ENCODE results near the gene TWF1.

Gene TWF1

GRCh38 chr12:43806737-43807072, 588 bp upstream of the TWF1 start:
- in situ Hi-C loops (cut with HindIII; ENCODE audit: low sequenced_read_pairs), result no loop called here
- DNase-seq (ENCODE audit: low read depth), result no peak
- TF ChIP-seq CTCF (IDR thresholded peaks at IDR 0.05; ENCODE audit: low read depth, low read length, missing control alignments), result no peak
- peak overlapping the region; percentile 69 for H3K4me3 ChIP-seq (ENCODE audit: low read depth, low read length)

DNA sequence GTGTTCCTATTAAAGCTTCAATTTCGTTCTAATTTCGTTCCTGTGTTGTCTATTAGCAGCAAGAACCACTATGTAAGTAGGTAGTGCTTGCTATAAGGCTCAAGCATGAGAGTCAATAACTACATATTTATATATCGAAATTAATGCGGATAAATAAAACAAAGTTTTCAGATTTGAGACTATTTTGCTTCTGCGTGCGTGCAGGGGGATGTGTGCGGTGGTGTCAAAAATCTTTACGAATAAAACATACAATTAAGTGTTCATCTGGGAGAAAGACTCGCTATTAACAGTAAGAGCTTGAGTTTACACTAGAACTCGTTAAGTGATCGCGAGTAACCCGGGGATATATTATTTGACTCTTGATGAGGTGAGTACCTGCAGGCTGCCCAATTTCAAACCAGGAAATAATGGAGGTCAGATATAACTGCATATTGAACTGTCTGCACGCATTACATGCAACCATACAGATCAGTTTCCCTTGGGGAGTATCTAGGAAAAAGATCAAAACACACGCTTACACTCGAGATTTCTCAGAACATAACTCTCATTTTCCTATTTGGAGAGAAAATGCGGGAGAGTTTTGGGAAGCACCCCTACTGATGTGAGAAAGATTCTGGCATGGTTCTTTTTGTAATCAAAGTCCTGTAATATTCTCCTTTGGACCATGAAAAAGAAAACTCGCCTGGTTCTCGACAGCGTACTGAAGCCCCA, 813 bp downstream of the TWF1 start:
- in situ Hi-C loops (cut with HindIII; ENCODE audit: low sequenced_read_pairs), result no loop called here
- H3K4me3 ChIP-seq (ENCODE audit: low read depth, low read length), result peak overlapping the region; percentile 69
- no peak for DNase-seq (ENCODE audit: low read depth)
- TF ChIP-seq CTCF (IDR thresholded peaks at IDR 0.05; ENCODE audit: low read depth, low read length, missing control alignments), result no peak

GRCh38 chr12:43797561-43798217, 8.4 kb downstream of the TWF1 start:
- no peak for DNase-seq (ENCODE audit: low read depth)
- in situ Hi-C loops (cut with HindIII; ENCODE audit: low sequenced_read_pairs), result no loop called here
- TF ChIP-seq CTCF (IDR thresholded peaks at IDR 0.05; ENCODE audit: low read depth, low read length, missing control alignments), result no peak
- H3K4me3 ChIP-seq (ENCODE audit: low read depth, low read length), result no peak overlapping the region

- in situ Hi-C loops (cut with HindIII; ENCODE audit: low sequenced_read_pairs), result no loop called here
- no peak for TF ChIP-seq CTCF (IDR thresholded peaks at IDR 0.05; ENCODE audit: low read depth, low read length, missing control alignments)
- H3K4me3 ChIP-seq (ENCODE audit: low read depth, low read length), result no peak overlapping the region
- no peak for DNase-seq (ENCODE audit: low read depth)
Measured at GRCh38 chr12:43795716-43796280, 10.3 kb downstream of the TWF1 start.

- DNase-seq (ENCODE audit: low read depth), result no peak
- no peak for TF ChIP-seq CTCF (IDR thresholded peaks at IDR 0.05; ENCODE audit: low read depth, low read length, missing control alignments)
- in situ Hi-C loops (cut with HindIII; ENCODE audit: low sequenced_read_pairs), result no loop called here
- H3K4me3 ChIP-seq (ENCODE audit: low read depth, low read length), result no peak overlapping the region
Measured at GRCh38 chr12:43789941-43790340, 16.2 kb downstream of the TWF1 start.

DNA sequence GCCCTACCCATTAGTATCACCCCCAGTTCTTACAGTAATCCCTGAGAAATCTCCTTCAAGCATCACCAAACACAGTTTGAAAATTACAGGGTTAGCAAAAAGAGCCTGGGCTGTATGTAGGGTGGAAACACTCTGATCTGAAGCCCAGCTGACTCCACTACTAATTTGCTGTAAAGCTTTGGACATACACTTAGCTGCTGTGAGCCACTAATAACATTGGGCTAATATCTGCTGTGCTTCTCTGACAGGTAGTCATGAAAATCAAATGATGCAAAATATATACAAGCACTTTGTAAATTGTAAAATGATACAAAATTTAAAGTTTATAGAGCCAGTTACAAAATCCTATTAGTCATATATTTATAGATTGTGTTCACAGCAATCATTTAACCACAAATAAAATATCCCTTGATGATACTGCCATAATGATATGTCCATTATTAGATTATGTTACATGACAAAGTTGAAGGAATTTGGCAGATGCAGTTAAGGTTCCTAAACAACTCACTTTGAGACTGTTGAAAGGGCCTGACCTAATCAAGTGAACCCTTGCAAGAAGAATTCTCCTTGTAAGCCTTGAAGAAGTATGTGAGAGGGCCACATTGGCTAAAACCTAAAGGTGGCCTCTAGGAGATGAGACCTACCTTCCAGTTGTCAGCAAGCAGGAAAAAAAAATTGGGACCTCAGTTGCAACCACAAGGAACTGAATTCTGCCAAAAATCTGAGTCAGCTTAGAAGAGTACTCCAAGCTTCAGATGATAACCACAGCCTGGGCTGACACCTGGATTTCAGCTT, 19.0 kb downstream of the TWF1 start:
- no peak overlapping the region for H3K4me3 ChIP-seq (ENCODE audit: low read depth, low read length)
- in situ Hi-C loops (cut with HindIII; ENCODE audit: low sequenced_read_pairs), result no loop called here
- no peak for DNase-seq (ENCODE audit: low read depth)
- TF ChIP-seq CTCF (IDR thresholded peaks at IDR 0.05; ENCODE audit: low read depth, low read length, missing control alignments), result no peak
